HepG2 (cell line): ENCODE data around the gene KLRF1. TPM values are rescaled to one million over a fixed set of nuclear protein-coding genes. Genes with fewer than 3 reads are reported as not detected.
A peak's percentile ranks its signal among the peaks of the same experiment; 100 is the strongest.

Experiments used
- ATAC-seq: fragments of 200-7000 bp; cut with Tn5 transposase; 3 replicates; pipeline ENCODE4 v1.9.1; 2020; ENCODE audit warnings: mild to moderate bottlenecking, moderate library complexity
- BruUV-seq: library from RNA; stranded (reverse); fragments of 400-500 nt; replicated peaks from 2 replicates; lab custom pipeline; 2021; lab: Mats Ljungman, UMichigan
- CTCF ChIA-PET: fragments of 300-600 bp; formaldehyde crosslinking; extraction: SDS; loops from one replicate; lab custom pipeline; 2021; ENCODE audit warnings: low total read pairs, inconsistent platforms, low intra/inter-chr PET ratio; lab: Yijun Ruan, JAX
- POLR2A ChIA-PET: fragments of 350-600 bp; sonication (Branson Sonifier 250); formaldehyde crosslinking; loops from one replicate; lab custom pipeline; 2020; ENCODE audit warnings: antibody characterized with exemption, inconsistent platforms; lab: Yijun Ruan, JAX
- DNase-seq: peaks from one replicate; pipeline ENCODE4 v3.0.0-alpha.2; 2015; ENCODE audit warnings: low spot score
- FAIRE-seq: peaks from 3 replicates; lab custom pipeline; 2011; peaks lifted over from hg19 to GRCh38; lab: Jason Lieb, UNC
- H2AFZ ChIP-seq: one replicate; pipeline ENCODE4 v1.6.1; 2011; ENCODE audit warnings: low read length, inconsistent platforms
- H3K27ac ChIP-seq: fragments of 300-600 bp; 3 replicates; pipeline ENCODE4 v1.8.0; 2011; ENCODE audit warnings: mixed run types, mild to moderate bottlenecking, mixed read lengths, low read length, inconsistent platforms; ENCODE audit not compliant: insufficient read depth; ENCODE audit errors: extremely low read length
- H3K27me3 ChIP-seq, 2 experiments: fragments of 200-600 bp in 1 of 2; 2 replicates in 1 of 2; 3 replicates in 1 of 2; pipeline versions ENCODE4 v1.6.0 to v1.8.0; 2011; ENCODE audit warnings: low read length in 2 of 2, mild to moderate bottlenecking in 2 of 2, moderate library complexity in 2 of 2, inconsistent platforms in 1 of 2; ENCODE audit not compliant: insufficient read depth in 2 of 2, control insufficient read depth in 1 of 2
- H3K36me3 ChIP-seq, 2 experiments: fragments of 200-600 bp in 1 of 2; replicated peaks in 1 of 2; 2 replicates in 1 of 2; 3 replicates in 1 of 2; pipeline versions ENCODE4 v1.5.1 to v1.8.0; 2011; ENCODE audit warnings: low read length in 2 of 2, inconsistent platforms in 1 of 2; ENCODE audit not compliant: insufficient read depth in 2 of 2, control insufficient read depth in 1 of 2
- H3K4me1 ChIP-seq: 2 replicates; pipeline ENCODE4 v1.5.1; 2012; ENCODE audit warnings: low read length, inconsistent platforms; ENCODE audit not compliant: insufficient read depth
- H3K4me2 ChIP-seq: 2 replicates; pipeline ENCODE4 v1.6.0; 2011; ENCODE audit warnings: low read depth, low read length, inconsistent platforms
- H3K4me3 ChIP-seq, 3 experiments: fragments of 200-600 bp in 1 of 3; sonication (generic), shearing (Covaris generic) in 1 of 3; replicated peaks in 1 of 3; 2 replicates each; pipeline ENCODE4 v1.5.1; 2011 to 2016; ENCODE audit warnings: low read length in 3 of 3, inconsistent platforms in 2 of 3, low read depth in 2 of 3, mild to moderate bottlenecking in 2 of 3, control low read depth in 1 of 3, mixed read lengths in 1 of 3; ENCODE audit not compliant: insufficient read depth in 1 of 3
- H3K79me2 ChIP-seq: one replicate; pipeline ENCODE4 v1.6.1; 2011; ENCODE audit warnings: low read length, inconsistent platforms; ENCODE audit not compliant: insufficient read depth
- H3K9ac ChIP-seq: 2 replicates; pipeline ENCODE4 v1.6.0; 2011; ENCODE audit warnings: mild to moderate bottlenecking, low read depth, low read length, inconsistent platforms; ENCODE audit not compliant: insufficient read depth
- H3K9me3 ChIP-seq: 2 replicates; pipeline ENCODE4 v1.5.1; 2012; ENCODE audit warnings: mild to moderate bottlenecking, low read length
- H4K20me1 ChIP-seq: 2 replicates; pipeline ENCODE4 v1.6.0; 2011; ENCODE audit warnings: inconsistent platforms, mild to moderate bottlenecking, low read length, moderate library complexity; ENCODE audit not compliant: insufficient read depth
- CBFB ChIP-seq: sonication (generic); formaldehyde crosslinking; IDR thresholded peaks from 2 replicates; pipeline ENCODE4 v1.4.0; 2020; ENCODE audit warnings: missing genetic modification reagents
- CEBPB ChIP-seq: IDR thresholded peaks from 2 replicates; pipeline ENCODE4 v1.6.1; 2011; ENCODE audit warnings: low read depth, low read length, improper control_type of control experiment, borderline replicate concordance
- NFATC3 ChIP-seq: sonication (generic); formaldehyde crosslinking; IDR thresholded peaks from 2 replicates; pipeline ENCODE4 v1.5.1; 2020; ENCODE audit warnings: mild to moderate bottlenecking, missing genetic modification reagents
- NFIB ChIP-seq: sonication (generic); formaldehyde crosslinking; IDR thresholded peaks from 2 replicates; pipeline ENCODE4 v1.9.0; 2021; ENCODE audit warnings: missing genetic modification reagents, mild to moderate bottlenecking, borderline replicate concordance
- NKX3-1 ChIP-seq: sonication (generic); formaldehyde crosslinking; IDR thresholded peaks from 2 replicates; pipeline ENCODE4 v1.5.0; 2020; ENCODE audit warnings: missing genetic modification reagents
- U2AF2 ChIP-seq: fragments of 200-400 bp; formaldehyde crosslinking; IDR thresholded peaks from 2 replicates; pipeline ENCODE4 v1.6.1; 2017; ENCODE audit warnings: low read depth, mild to moderate bottlenecking, low read length
- ZNF496 ChIP-seq: sonication (generic); formaldehyde crosslinking; IDR thresholded peaks from 2 replicates; pipeline ENCODE4 v1.8.1; 2023; ENCODE audit warnings: mild to moderate bottlenecking, moderate library complexity, missing genetic modification reagents; ENCODE audit not compliant: insufficient replicate concordance
- WGBS: methylation state at CpG from one replicate; pipeline ENCODE4 v1.1.6; 2017; ENCODE audit warnings: low lambda C conversion rate; 5-methylcytosine and 5-hydroxymethylcytosine counted together
- in situ Hi-C: cut with HindIII; loops from 2 replicates; pipeline ENCODE4 v1.10.0; 2017; ENCODE audit warnings: low pct_unique_long_range_greater_than_20kb; ENCODE audit not compliant: extremely low pct_ligation_motif_present
- intact Hi-C: fragments of 100-400 bp; cut with micrococcal nuclease; formaldehyde crosslinking; loops from one replicate; pipeline ENCODE4 v1.10.0; 2022; ENCODE audit not compliant: unreplicated experiment
- polyA plus RNA-seq, 8 experiments: library from polyadenylated mRNA; depleted of rRNA in 3 of 8; stranded (reverse) in 7 of 8; unstranded in 1 of 8; fragments of >200 nt; fragmentation: Illumina TruSeq in 4 of 8; extraction: Trizol in 4 of 8; gene quantifications; 2 replicates each; pipeline versions ENCODE4 v1.2.1 to v1.2.3, GENCODE V29; 2011 to 2016; ENCODE audit warnings: low read depth in 4 of 8, missing spikeins in 1 of 8, mixed read lengths in 1 of 8; ENCODE audit not compliant: insufficient read depth in 1 of 8
- total RNA-seq, 5 experiments: library from RNA; depleted of rRNA; stranded (reverse); fragments of >200 nt; fragmentation: Illumina TruSeq; extraction: Trizol; gene quantifications; 2 replicates each; pipeline ENCODE4 v1.2.3, GENCODE V29; 2016; ENCODE audit warnings: low read depth in 1 of 5
- TF ChIP-seq, protein P1 (sequence below): sonication (generic); formaldehyde crosslinking; IDR thresholded peaks from 2 replicates; pipeline ENCODE4 v1.4.0; 2020; ENCODE audit warnings: missing genetic modification reagents

KLRF1 gene
- total and polyA plus RNA-seq, 2 of the 13 experiments (the other 11 are each of a cell fraction or from before 2014, with no cell fraction given), result not detected

DNA sequence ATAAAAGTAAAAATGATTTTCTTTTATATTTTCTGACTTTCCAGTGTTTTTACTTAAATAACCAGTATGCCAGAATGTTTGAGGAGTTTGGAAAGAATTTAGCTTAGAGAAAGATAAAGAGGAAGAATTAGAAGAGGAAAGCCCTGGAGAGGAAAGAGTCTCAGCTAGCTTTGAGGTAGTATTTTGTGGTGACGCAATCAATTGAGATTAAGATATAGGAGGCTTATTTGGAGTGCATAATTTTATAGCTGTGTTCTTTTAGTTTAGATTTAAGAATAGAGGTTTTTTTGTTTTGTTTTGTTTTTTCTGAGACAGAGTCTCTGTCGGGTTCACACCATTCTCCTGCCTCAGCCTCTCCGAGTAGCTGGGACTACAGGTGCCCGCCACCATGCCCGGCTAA is 23.8 kb downstream of the KLRF1 start:
- Histone ChIP-seq H4K20me1 (no peaks in the 10 kb centered on the region), H3K27me3 (0 out of 5 replicates have a peak, but pooled peaks cover 0 to under 1% of the 10 kb centered on the region in 2 experiments), H3K4me2 (no peak overlapping the region), H3K4me3 (no peak overlapping the region), H3K9ac (no peak overlapping the region)
- CTCF ChIA-PET, result no interaction called here
- TF ChIP-seq ZNF496 (CRISPR knock-in tag) (no peak), NFIB (CRISPR knock-in tag) (no peak), CBFB (no peak), U2AF2 (no peak), NFATC3 (no peak), NKX3-1 (CRISPR knock-in tag) (no peak), CEBPB (peak; percentile 61)
- TF ChIP-seq, protein P1, sequence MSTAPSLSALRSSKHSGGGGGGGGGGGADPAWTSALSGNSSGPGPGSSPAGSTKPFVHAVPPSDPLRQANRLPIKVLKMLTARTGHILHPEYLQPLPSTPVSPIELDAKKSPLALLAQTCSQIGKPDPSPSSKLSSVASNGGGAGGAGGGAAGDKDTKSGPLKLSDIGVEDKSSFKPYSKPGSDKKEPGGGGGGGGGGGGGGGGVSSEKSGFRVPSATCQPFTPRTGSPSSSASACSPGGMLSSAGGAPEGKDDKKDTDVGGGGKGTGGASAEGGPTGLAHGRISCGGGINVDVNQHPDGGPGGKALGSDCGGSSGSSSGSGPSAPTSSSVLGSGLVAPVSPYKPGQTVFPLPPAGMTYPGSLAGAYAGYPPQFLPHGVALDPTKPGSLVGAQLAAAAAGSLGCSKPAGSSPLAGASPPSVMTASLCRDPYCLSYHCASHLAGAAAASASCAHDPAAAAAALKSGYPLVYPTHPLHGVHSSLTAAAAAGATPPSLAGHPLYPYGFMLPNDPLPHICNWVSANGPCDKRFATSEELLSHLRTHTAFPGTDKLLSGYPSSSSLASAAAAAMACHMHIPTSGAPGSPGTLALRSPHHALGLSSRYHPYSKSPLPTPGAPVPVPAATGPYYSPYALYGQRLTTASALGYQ (CRISPR knock-in tag), result no peak
- TF ChIP-seq, all 625 proteins: peak for 1
- H3K79me2 ChIP-seq, result no peaks in the 10 kb centered on the region
- POLR2A ChIA-PET, result no interaction called here
- intact Hi-C loops (no loop called here), in situ Hi-C loops (no loop called here)
- ATAC-seq (no peak), DNase-seq (no peak), FAIRE-seq (no peak)
- no peak overlapping the region for H2AFZ ChIP-seq
- no peak overlapping the region for H3K27ac ChIP-seq
- H3K9me3 ChIP-seq, result no peaks in the 10 kb centered on the region
- WGBS, result 73% methylated on average over 5 of the region's 5 CpGs
- H3K36me3 ChIP-seq, result no peaks in the 10 kb centered on the region
- no peaks in the 10 kb centered on the region for H3K4me1 ChIP-seq
- BruUV-seq, result no TSS peak
